Fibroblast of skin of left biceps (primary cell): ENCODE data around the gene BNC2.
A peak's percentile ranks its signal among the peaks of the same experiment; 100 is the strongest.

Experiments used
- DNase-seq, 2 experiments: peaks; one replicate each; pipeline ENCODE4 v3.0.0-alpha.2; 2013; ENCODE audit warnings: low read depth in 2 of 2

BNC2 gene

GRCh38 chr9:16627967-16628366, 242.5 kb downstream of the BNC2 start:
- peak; percentile 94 for DNase-seq

GRCh38 chr9:16627521-16627920, 242.9 kb downstream of the BNC2 start:
- no peak for DNase-seq

- DNase-seq, result peak in 1 of 2 experiments; percentile 49
These were observed 243.8 kb downstream of the BNC2 start for GRCh38 chr9:16626577-16627130.

DNA sequence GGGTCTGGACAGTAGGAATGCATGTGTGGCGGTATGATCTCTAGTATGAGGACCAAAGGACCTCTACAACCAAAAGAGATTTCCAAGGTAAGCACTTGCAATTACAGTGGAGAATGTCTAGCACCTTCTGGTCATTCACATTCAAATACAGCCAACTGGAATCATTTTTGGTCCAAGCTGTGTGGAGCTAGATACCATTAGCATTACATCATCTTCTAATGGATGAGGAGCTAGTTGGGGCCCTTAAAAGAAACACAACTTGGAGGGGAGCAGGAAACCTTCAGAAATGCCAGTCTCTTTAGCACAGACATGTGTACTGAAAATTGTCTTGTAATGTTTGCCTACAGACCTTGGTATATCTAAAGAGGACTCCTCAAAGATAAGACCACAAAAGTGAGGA, 244.7 kb downstream of the BNC2 start:
- DNase-seq, result no peak

- no peak for DNase-seq
These were observed 245.3 kb downstream of the BNC2 start for GRCh38 chr9:16625161-16625631.

- no peak for DNase-seq
These were observed 245.7 kb downstream of the BNC2 start for GRCh38 chr9:16624744-16625117.

DNA sequence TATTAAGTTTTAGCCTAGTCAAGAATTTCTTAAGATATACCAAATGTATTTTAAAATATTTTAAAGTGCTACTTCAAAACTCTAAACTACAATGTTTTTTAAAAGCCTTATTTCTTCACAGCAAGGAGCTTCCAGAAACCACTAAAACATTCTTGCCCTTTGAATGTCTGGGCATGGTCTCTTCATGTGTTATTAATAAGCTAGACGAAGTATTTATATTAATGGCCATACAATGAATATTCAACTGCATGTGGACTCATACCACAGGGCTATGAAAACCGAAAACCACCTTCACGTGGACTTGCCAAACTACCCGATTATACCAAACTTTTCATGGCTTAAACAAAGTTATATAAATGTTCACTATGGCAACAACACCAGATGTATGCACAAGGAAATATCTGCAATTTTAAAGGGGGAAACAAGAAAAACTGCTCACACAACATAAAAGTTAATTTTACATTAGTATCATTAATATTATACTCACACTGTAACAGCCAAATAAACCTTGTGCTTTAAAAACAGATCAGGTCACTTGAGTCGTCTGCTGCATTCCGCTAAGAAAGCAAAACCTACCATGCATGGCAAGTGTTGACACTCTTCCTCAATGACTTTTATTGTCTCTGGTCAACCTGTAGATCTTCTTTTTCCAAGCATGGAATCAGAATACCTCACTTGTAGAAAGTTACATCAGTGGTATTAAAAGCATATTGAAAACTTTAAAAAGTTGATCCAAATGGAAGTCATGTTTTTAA, 246.3 kb downstream of the BNC2 start:
- DNase-seq, result no peak

DNA sequence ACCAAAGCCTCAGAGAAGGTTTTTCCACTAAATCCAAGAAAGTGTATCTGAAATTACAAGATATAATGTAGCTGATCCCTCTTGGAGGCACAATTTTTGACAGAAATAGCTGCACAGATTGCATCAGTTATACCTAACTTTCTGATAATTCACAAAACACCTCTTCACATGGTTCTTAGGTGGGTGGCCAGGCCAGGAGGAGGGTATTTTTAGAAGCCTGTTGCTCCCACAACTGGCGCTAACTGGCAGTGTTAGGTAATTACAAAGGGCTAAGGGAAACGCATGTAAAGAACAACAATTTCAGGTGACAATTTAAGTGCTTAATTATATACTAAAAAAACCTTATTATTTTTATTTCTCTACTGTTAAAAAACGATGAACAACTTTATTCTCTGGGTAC, 247.9 kb downstream of the BNC2 start:
- DNase-seq, result no peak

DNA sequence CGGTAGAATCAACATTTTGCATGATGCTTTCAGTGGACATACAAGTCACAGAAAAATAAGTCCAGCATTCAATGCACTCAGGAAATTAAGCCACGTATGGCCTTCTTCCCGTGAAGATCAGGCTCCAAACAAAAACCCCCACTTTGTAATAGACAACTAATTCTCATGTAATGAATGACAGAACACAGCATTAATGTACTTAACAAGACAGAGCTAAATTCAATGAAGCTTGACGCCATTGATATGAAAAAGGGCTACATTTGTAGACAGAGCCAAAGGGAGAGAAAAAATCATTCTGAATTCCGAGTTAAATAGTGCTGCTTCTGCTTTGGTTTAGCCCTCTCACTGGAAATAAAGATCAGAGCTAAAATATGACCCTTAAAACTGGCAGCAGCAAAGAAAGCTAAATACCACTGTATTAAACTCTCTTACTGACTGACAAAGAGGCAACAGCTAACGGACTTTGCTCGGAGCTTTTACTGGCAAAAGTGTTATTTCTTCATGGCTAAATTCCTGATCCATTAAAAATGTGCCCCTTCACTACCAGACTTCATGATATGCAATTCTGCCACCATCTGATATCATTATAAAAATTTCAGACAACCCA, 250.5 kb downstream of the BNC2 start:
- no peak for DNase-seq

DNA sequence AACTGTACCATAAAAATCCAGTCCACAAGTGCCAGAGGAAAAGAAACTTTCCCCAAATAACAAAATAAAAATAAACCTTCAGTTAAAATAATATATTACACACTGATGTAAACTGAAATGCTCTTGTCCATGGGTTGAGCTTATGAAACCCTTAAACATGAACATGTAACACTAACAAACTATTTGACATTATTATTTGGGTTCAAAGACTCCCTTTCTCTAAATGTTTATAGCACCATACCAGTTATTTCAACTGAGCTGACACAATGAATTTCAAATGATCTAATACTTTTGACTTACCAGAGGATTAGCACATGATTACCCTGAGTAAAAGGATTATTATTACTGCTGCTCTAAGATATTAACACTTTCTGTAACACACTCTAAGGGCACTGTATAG, 251.1 kb downstream of the BNC2 start:
- no peak for DNase-seq

DNA sequence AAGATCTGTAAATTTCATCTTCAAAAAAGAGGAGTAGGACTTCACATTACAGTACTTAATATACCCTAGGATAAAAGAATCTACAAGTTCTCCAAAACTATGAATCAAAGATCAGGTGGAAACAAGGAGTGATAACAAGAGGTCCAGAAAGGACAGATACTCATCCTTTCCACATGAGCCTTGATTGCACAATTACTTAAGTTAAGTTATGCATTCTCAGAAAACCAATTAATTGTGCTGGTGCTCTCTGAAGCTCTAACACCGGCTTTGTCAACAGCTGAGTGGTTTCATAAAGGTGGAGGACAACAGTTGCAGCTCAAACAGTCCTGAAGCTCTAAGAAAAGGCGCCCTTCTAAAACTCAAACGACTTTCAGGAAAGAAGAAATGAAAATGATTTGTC, 251.9 kb downstream of the BNC2 start:
- no peak for DNase-seq

DNA sequence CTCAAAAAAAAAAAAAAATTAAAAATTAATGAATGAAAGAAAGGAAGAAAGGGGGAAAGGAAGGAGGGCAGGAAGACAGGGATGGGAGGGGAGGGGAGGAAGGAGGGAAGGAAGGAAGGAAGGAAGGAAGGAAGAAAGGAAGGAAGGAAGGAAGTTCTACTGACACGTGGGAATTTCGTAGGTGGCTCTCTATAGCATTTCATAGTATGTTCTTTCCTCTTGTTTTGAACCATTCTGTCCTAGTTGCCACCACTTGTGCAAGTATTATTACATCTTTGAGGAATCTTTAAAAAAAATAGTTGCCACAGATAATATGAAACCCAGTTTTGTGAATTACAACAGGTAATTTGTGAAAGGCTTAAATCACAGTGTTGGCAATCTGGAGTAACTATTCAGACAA, 253.8 kb downstream of the BNC2 start:
- no peak for DNase-seq

GRCh38 chr9:16615451-16615850, 255.0 kb downstream of the BNC2 start:
- no peak for DNase-seq

GRCh38 chr9:16613605-16614004, 256.9 kb downstream of the BNC2 start:
- DNase-seq, result no peak

DNA sequence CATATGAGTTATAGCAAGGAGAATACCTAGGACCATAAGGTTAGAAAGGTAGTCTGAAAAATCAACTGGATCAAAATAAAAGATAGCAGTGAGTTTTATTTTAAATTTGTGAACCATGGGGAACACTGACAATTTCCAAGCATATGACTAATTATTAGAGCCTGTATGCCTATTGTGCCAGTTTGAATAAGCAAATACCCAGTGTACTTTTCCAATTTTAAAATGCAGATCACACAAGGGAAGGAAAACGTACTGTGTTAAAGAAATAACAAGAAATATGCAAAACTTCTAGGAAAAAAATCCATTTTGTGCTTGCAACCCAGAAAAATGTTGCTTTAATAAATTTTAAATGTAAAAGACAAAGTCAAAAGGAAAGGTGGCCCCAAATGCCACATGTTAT, 257.4 kb downstream of the BNC2 start:
- DNase-seq, result no peak

DNA sequence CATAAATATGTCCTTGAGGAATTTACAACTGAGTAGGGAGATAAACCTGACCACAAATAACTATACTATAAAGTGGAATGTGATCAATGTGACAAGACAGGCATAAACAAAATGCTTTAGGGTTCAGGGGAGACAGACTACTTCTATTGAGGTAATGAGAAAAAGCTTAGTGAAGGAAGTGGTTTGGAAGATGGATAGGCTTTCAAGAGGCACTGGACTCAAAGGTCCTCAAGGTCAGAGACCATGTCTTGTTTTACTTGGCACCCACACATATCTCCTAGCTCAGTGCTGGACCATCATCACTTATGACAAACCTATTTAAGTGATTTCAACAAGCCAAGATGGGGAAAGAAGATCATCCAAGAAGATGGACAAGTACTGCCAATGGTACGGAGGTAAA, 257.8 kb downstream of the BNC2 start:
- DNase-seq, result no peak

GRCh38 chr9:16611983-16612382, 258.5 kb downstream of the BNC2 start:
- peak; percentile 65 to 66 for DNase-seq

DNA sequence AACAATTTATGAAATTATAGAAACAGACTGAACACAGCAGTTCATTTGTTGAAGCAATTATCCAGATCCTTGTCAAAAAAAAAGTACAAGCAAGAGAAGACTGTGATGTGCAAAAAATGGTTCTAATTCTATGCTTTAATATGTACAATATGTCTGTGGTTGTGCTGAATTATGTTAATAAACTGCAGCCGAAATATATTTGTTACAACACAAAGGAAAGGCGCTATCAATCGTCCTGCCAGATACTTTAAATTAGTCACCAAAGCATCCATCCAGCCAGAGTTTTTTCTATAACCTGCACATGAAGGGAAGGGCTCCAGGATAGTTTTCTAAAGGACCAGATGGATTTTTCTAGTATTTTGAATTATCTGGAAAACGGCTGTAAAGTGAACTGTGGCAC, 259.5 kb downstream of the BNC2 start:
- DNase-seq, result peak; percentile 77 to 81

GRCh38 chr9:16610538-16610937, 259.9 kb downstream of the BNC2 start:
- no peak for DNase-seq

DNA sequence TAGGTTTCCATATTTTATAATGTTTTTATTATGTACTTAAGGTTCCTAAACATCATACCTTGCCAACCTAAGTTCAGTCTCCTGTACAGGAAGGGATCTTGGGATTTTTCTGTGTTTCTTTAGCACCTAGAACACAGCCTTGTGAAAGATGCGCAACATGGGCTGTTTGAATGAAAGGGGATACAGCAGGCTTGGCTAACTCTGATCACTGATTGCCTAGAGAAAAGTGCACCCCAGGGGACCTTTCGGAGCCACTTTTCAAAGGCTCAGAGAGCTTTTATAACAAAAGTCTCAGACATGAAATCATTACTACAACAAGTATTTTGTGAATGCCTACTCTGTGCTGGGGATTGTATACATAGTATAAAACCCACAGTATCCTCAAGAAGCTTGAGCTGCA, 261.6 kb downstream of the BNC2 start:
- no peak for DNase-seq

DNA sequence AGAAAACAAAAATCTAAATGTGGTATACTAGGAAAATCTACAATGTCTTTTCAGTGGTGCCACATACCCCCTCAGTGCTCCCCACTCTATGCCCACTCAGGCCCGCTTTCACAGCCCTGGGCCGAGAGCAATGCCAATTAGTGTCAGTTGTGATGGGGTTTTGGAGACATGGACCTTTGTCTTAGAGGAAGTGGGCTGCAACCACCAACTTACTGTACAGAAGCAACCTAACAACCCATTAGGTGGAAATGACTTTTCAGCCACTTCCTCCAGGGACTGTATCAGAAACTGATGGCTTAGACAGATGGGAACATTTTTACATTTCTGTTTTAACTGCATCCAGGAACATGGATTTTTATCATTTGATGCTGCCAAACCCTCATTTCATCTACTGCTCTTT, 268.0 kb downstream of the BNC2 start:
- no peak for DNase-seq

- no peak for DNase-seq
These were observed 268.5 kb downstream of the BNC2 start for GRCh38 chr9:16601991-16602390.

- DNase-seq, result no peak
These were observed 272.2 kb downstream of the BNC2 start for GRCh38 chr9:16598316-16598715.
